Keratinocyte (primary cell): ENCODE data around the gene TNNC1.
A peak's percentile ranks its signal among the peaks of the same experiment; 100 is the strongest.

Source experiments
- EZH2 ChIP-seq: IDR thresholded peaks from one replicate; pipeline ENCODE4 v1.6.1; 2012; ENCODE audit warnings: inconsistent platforms, mild to moderate bottlenecking, low read length, moderate library complexity
- TF ChIP-seq, protein P1 (sequence below), 3 experiments: IDR thresholded peaks in 1 of 3; conservative IDR thresholded peaks in 1 of 3; optimal IDR thresholded peaks in 1 of 3; 2 replicates in 2 of 3; 3 replicates in 1 of 3; pipeline versions ENCODE3 to v1.5.1; 2011; ENCODE audit warnings: low read length in 3 of 3, mild to moderate bottlenecking in 3 of 3, moderate library complexity in 2 of 3, control low read depth in 1 of 3, inconsistent platforms in 1 of 3; ENCODE audit not compliant: insufficient read depth in 2 of 3; ENCODE audit errors: extremely low read depth in 1 of 3

- TF ChIP-seq, protein P1, sequence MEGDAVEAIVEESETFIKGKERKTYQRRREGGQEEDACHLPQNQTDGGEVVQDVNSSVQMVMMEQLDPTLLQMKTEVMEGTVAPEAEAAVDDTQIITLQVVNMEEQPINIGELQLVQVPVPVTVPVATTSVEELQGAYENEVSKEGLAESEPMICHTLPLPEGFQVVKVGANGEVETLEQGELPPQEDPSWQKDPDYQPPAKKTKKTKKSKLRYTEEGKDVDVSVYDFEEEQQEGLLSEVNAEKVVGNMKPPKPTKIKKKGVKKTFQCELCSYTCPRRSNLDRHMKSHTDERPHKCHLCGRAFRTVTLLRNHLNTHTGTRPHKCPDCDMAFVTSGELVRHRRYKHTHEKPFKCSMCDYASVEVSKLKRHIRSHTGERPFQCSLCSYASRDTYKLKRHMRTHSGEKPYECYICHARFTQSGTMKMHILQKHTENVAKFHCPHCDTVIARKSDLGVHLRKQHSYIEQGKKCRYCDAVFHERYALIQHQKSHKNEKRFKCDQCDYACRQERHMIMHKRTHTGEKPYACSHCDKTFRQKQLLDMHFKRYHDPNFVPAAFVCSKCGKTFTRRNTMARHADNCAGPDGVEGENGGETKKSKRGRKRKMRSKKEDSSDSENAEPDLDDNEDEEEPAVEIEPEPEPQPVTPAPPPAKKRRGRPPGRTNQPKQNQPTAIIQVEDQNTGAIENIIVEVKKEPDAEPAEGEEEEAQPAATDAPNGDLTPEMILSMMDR (optimal IDR thresholded peaks at IDR 0.05 in 1 of 3, IDR thresholded peaks at IDR 0.05 in 1 of 3, conservative IDR thresholded peaks at IDR 0.05 in 1 of 3; ENCODE audit: extremely low read depth in 1 of 3, insufficient read depth in 2 of 3, low read length in 3 of 3) = peak; percentile 38 to 73 (median 46)
- no peak for TF ChIP-seq EZH2
Observed at GRCh38 chr3:52471371-52472238, 17.8 kb upstream of the TNNC1 start.
